ENCODE measurements around the gene KIAA0319L.

The KIAA0319L gene

GRCh38 chr1:35571263-35571662, 14.1 kb upstream of the KIAA0319L start:
- Histone ChIP-seq H3K36me3 (ENCODE audit: control insufficient read depth, insufficient read depth, low read length) (0 out of 2 replicates have a peak, but pooled peaks cover 6% of the 10 kb centered on the region), H3K27ac (ENCODE audit: low read depth, low read length) (no peak overlapping the region), H3K9me3 (ENCODE audit: control insufficient read depth, insufficient read depth, low read length) (no peaks in the 10 kb centered on the region), H3K9ac (ENCODE audit: low read depth, low read length) (no peak overlapping the region), H3K4me3 (ENCODE audit: low read depth, low read length) (no peak overlapping the region), H3K4me1 (ENCODE audit: control insufficient read depth, insufficient read depth, low read length) (peaks cover 18% of the 10 kb centered on the region), H3K27me3 (ENCODE audit: control insufficient read depth, insufficient read depth, low read length) (peaks cover 75% of the 10 kb centered on the region)

- Histone ChIP-seq H3K27ac (ENCODE audit: low read depth, low read length) (no peak overlapping the region), H3K4me1 (ENCODE audit: control insufficient read depth, insufficient read depth, low read length) (peaks cover 12% of the 10 kb centered on the region), H3K9me3 (ENCODE audit: control insufficient read depth, insufficient read depth, low read length) (no peaks in the 10 kb centered on the region), H3K27me3 (ENCODE audit: control insufficient read depth, insufficient read depth, low read length) (peaks cover 69% of the 10 kb centered on the region), H3K4me3 (ENCODE audit: low read depth, low read length) (no peak overlapping the region), H3K9ac (ENCODE audit: low read depth, low read length) (no peak overlapping the region), H3K36me3 (ENCODE audit: control insufficient read depth, insufficient read depth, low read length) (peaks cover 10% of the 10 kb centered on the region)
Observed at GRCh38 chr1:35570589-35571137, 13.5 kb upstream of the KIAA0319L start.

GRCh38 chr1:35569936-35570335, 12.7 kb upstream of the KIAA0319L start:
- Histone ChIP-seq H3K4me1 (ENCODE audit: control insufficient read depth, insufficient read depth, low read length) (peaks cover 8% of the 10 kb centered on the region; the same call in 1 of the 2 replicates), H3K9ac (ENCODE audit: low read depth, low read length) (no peak overlapping the region), H3K27me3 (ENCODE audit: control insufficient read depth, insufficient read depth, low read length) (peaks cover 62% of the 10 kb centered on the region), H3K27ac (ENCODE audit: low read depth, low read length) (no peak overlapping the region), H3K4me3 (ENCODE audit: low read depth, low read length) (no peak overlapping the region), H3K36me3 (ENCODE audit: control insufficient read depth, insufficient read depth, low read length) (peaks cover 15% of the 10 kb centered on the region), H3K9me3 (ENCODE audit: control insufficient read depth, insufficient read depth, low read length) (no peaks in the 10 kb centered on the region)

GRCh38 chr1:35568975-35569395, 11.8 kb upstream of the KIAA0319L start:
- no peak overlapping the region for H3K9ac ChIP-seq (ENCODE audit: low read depth, low read length)
- peaks cover 52% of the 10 kb centered on the region for H3K27me3 ChIP-seq (ENCODE audit: control insufficient read depth, insufficient read depth, low read length)
- no peak overlapping the region for H3K4me3 ChIP-seq (ENCODE audit: low read depth, low read length)
- H3K4me1 ChIP-seq (ENCODE audit: control insufficient read depth, insufficient read depth, low read length): peaks cover 4% of the 10 kb centered on the region; the same call in 1 of the 2 replicates
- H3K27ac ChIP-seq (ENCODE audit: low read depth, low read length): no peak overlapping the region
- H3K36me3 ChIP-seq (ENCODE audit: control insufficient read depth, insufficient read depth, low read length): peaks cover 22% of the 10 kb centered on the region
- H3K9me3 ChIP-seq (ENCODE audit: control insufficient read depth, insufficient read depth, low read length): no peaks in the 10 kb centered on the region

- peaks cover 43% of the 10 kb centered on the region for H3K27me3 ChIP-seq (ENCODE audit: control insufficient read depth, insufficient read depth, low read length)
Observed at GRCh38 chr1:35567947-35568558, 10.8 kb upstream of the KIAA0319L start.

GRCh38 chr1:35565742-35566133, 8.5 kb upstream of the KIAA0319L start:
- no peaks in the 10 kb centered on the region for H3K9me3 ChIP-seq (ENCODE audit: control insufficient read depth, insufficient read depth, low read length)
- H3K4me1 ChIP-seq (ENCODE audit: control insufficient read depth, insufficient read depth, low read length): no peaks in the 10 kb centered on the region
- H3K27me3 ChIP-seq (ENCODE audit: control insufficient read depth, insufficient read depth, low read length): peaks cover 20% of the 10 kb centered on the region
- peaks cover 54% of the 10 kb centered on the region for H3K36me3 ChIP-seq (ENCODE audit: control insufficient read depth, insufficient read depth, low read length)
- no peak overlapping the region for H3K27ac ChIP-seq (ENCODE audit: low read depth, low read length)
- no peak overlapping the region for H3K9ac ChIP-seq (ENCODE audit: low read depth, low read length)
- H3K4me3 ChIP-seq (ENCODE audit: low read depth, low read length): no peak overlapping the region

More at GRCh38 chr1:35567947-35568558, 10.8 kb upstream of the KIAA0319L start:
- peaks cover 31% of the 10 kb centered on the region for H3K36me3 ChIP-seq (ENCODE audit: control insufficient read depth, insufficient read depth, low read length)
- peaks cover 4% of the 10 kb centered on the region; the same call in 1 of the 2 replicates for H3K4me1 ChIP-seq (ENCODE audit: control insufficient read depth, insufficient read depth, low read length)
- H3K9me3 ChIP-seq (ENCODE audit: control insufficient read depth, insufficient read depth, low read length): no peaks in the 10 kb centered on the region
- H3K27ac ChIP-seq (ENCODE audit: low read depth, low read length): no peak overlapping the region
- H3K9ac ChIP-seq (ENCODE audit: low read depth, low read length): no peak overlapping the region
- no peak overlapping the region for H3K4me3 ChIP-seq (ENCODE audit: low read depth, low read length)

GRCh38 chr1:35564884-35565741, 7.9 kb upstream of the KIAA0319L start:
- Histone ChIP-seq H3K9ac (ENCODE audit: low read depth, low read length) (no peak overlapping the region), H3K4me1 (ENCODE audit: control insufficient read depth, insufficient read depth, low read length) (no peaks in the 10 kb centered on the region), H3K9me3 (ENCODE audit: control insufficient read depth, insufficient read depth, low read length) (no peaks in the 10 kb centered on the region), H3K27ac (ENCODE audit: low read depth, low read length) (no peak overlapping the region), H3K4me3 (ENCODE audit: low read depth, low read length) (no peak overlapping the region), H3K36me3 (ENCODE audit: control insufficient read depth, insufficient read depth, low read length) (peaks cover 60% of the 10 kb centered on the region), H3K27me3 (ENCODE audit: control insufficient read depth, insufficient read depth, low read length) (peaks cover 13% of the 10 kb centered on the region)

- Histone ChIP-seq H3K4me3 (ENCODE audit: low read depth, low read length) (no peak overlapping the region), H3K27ac (ENCODE audit: low read depth, low read length) (no peak overlapping the region), H3K27me3 (ENCODE audit: control insufficient read depth, insufficient read depth, low read length) (peaks cover 6% of the 10 kb centered on the region; the same call in 1 of the 2 replicates), H3K9ac (ENCODE audit: low read depth, low read length) (no peak overlapping the region), H3K9me3 (ENCODE audit: control insufficient read depth, insufficient read depth, low read length) (no peaks in the 10 kb centered on the region), H3K36me3 (ENCODE audit: control insufficient read depth, insufficient read depth, low read length) (peaks cover 63% of the 10 kb centered on the region), H3K4me1 (ENCODE audit: control insufficient read depth, insufficient read depth, low read length) (peaks cover under 1% of the 10 kb centered on the region; the same call in 1 of the 2 replicates)
Observed at GRCh38 chr1:35564037-35564883, 7.1 kb upstream of the KIAA0319L start.

GRCh38 chr1:35563166-35563565, 6.0 kb upstream of the KIAA0319L start:
- H3K9ac ChIP-seq (ENCODE audit: low read depth, low read length): no peak overlapping the region
- H3K27me3 ChIP-seq (ENCODE audit: control insufficient read depth, insufficient read depth, low read length): no peaks in the 10 kb centered on the region
- H3K27ac ChIP-seq (ENCODE audit: low read depth, low read length): no peak overlapping the region
- no peaks in the 10 kb centered on the region for H3K9me3 ChIP-seq (ENCODE audit: control insufficient read depth, insufficient read depth, low read length)
- peaks cover 63% of the 10 kb centered on the region for H3K36me3 ChIP-seq (ENCODE audit: control insufficient read depth, insufficient read depth, low read length)
- H3K4me3 ChIP-seq (ENCODE audit: low read depth, low read length): no peak overlapping the region
- peaks cover 9% of the 10 kb centered on the region; the same call in 1 of the 2 replicates for H3K4me1 ChIP-seq (ENCODE audit: control insufficient read depth, insufficient read depth, low read length)

GRCh38 chr1:35561972-35562680, 4.9 kb upstream of the KIAA0319L start:
- Histone ChIP-seq H3K36me3 (ENCODE audit: control insufficient read depth, insufficient read depth, low read length) (peaks cover 63% of the 10 kb centered on the region), H3K4me1 (ENCODE audit: control insufficient read depth, insufficient read depth, low read length) (peaks cover 9% of the 10 kb centered on the region; the same call in 1 of the 2 replicates), H3K9me3 (ENCODE audit: control insufficient read depth, insufficient read depth, low read length) (no peaks in the 10 kb centered on the region), H3K27me3 (ENCODE audit: control insufficient read depth, insufficient read depth, low read length) (no peaks in the 10 kb centered on the region), H3K9ac (ENCODE audit: low read depth, low read length) (no peak overlapping the region), H3K4me3 (ENCODE audit: low read depth, low read length) (no peak overlapping the region), H3K27ac (ENCODE audit: low read depth, low read length) (no peak overlapping the region)

All from HUES48 (cell line).